HG03575 (cell line): ENCODE results near the gene MARCKS.

Source experiments
- ATAC-seq: cut with Tn5 transposase; IDR thresholded peaks from one replicate; pipeline ENCODE4 v1.9.1; 2021; ENCODE audit not compliant: unreplicated experiment, insufficient number of reproducible peaks, low FRiP score; ENCODE audit errors: extremely low read depth

Gene MARCKS

GRCh38 chr6:113847447-113847846 is 9.7 kb upstream of the MARCKS start:
- no peak for ATAC-seq

- ATAC-seq: no peak
Measured at GRCh38 chr6:113848280-113848679, 8.9 kb upstream of the MARCKS start.

DNA sequence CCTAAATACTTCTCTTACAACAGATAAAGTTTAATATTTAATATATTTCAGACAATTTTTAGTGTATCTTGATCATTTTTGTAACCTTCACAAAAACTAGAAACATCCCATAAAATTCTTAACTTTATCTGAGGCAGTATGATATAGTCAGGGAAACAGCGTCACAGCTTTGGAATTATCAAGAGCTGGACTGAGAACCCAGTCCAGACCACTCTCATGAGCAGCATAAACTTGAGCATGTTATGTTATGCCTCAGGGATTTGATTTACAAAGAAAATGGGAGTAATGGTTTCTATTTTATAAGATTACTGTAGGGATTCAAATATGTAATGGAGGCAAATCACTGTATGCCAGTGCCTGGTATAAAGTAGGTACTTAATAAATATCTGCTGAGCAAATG is 8.3 kb upstream of the MARCKS start:
- ATAC-seq: no peak

DNA sequence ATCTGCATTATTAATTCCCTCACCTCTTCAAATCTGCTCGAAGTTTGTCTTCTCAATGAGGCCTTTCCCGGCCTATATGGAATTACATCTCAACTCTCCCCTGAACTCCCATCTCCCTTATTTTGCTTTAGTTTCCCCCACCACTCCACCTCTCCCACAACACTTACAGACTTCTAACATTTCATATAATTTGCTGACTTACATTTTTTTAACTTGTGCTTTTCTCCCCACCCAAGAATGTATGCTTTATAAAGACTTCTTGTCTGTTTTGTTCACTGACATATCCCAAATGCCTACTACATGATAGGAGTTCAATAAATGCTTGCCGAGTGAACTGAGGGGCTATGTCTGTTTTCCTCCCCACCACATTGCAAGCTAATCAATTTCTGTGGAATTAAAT is 3.9 kb upstream of the MARCKS start:
- no peak for ATAC-seq

GRCh38 chr6:113854531-113855499 is 2.3 kb upstream of the MARCKS start:
- no peak for ATAC-seq

DNA sequence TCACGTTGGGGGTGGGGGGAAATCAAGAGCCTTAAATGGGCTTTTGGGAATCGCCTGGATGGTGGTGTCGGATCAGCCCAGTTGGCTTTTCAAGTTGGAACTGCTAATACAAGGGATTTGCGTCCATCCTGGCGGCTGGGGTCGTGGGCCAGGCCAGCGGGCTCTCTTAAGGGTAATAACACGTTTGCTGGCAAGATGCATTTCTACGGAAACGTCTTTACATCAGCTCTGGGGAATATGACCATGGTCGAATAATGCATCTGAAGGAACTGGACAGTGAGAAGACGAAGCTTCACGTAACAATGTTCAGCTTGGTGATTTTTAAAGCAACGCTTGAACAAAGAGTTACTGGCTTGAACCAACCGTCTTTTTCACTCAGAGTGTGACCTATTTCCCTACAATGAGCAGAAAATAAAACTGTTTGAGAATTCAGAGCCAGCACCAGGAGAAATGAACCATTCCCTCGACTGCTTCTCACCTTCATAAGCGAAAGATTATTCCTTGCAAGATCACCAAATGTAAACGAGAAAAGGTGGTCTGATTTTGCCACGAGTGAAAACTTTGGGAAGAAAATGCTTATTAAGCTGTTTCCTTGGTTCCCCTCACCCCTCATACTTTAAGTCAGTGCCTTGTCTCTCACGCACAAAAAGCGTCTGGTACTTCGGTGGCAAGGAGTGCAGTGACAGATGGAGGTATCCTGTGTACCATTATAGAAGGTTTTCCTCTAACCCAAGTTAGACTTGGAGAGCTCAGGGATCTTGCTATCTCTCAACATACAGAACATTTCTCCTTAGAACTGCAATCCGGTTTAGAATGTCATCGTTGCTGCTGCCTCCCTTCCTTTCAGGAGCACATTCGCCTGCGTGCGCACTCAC is 1.4 kb upstream of the MARCKS start:
- no peak for ATAC-seq

GRCh38 chr6:113856375-113856624 is 845 bp upstream of the MARCKS start:
- no peak for ATAC-seq

GRCh38 chr6:113857556-113858479 is 673 bp downstream of the MARCKS start:
- ATAC-seq: no peak

GRCh38 chr6:113858480-113859348 is 1.6 kb downstream of the MARCKS start:
- peak; percentile 64 for ATAC-seq

DNA sequence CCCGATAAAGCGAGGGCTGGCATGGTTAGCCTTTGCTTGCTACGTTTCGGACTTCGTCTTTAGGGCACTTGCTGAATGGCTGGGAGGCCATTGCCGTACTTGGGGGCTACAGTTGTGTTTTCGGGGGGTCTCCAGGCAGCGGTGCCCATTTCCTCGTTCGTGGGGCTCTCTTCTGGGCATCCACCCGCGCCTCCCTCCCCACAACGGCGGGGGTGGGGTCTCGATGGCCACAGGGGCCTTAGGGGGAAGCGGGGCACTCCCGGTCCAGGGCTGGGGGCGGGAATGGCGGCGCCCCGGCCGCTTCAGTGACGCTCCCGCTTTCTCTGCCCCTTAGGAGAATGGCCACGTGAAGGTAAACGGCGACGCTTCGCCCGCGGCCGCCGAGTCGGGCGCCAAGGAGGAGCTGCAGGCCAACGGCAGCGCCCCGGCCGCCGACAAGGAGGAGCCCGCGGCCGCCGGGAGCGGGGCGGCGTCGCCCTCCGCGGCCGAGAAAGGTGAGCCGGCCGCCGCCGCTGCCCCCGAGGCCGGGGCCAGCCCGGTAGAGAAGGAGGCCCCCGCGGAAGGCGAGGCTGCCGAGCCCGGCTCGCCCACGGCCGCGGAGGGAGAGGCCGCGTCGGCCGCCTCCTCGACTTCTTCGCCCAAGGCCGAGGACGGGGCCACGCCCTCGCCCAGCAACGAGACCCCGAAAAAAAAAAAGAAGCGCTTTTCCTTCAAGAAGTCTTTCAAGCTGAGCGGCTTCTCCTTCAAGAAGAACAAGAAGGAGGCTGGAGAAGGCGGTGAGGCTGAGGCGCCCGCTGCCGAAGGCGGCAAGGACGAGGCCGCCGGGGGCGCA is 2.4 kb downstream of the MARCKS start:
- no peak for ATAC-seq

GRCh38 chr6:113860181-113860955 is 3.2 kb downstream of the MARCKS start:
- ATAC-seq: no peak

GRCh38 chr6:113862112-113862511 is 5.0 kb downstream of the MARCKS start:
- no peak for ATAC-seq

GRCh38 chr6:113870917-113871316 is 13.8 kb downstream of the MARCKS start:
- no peak for ATAC-seq

GRCh38 chr6:113871975-113872374 is 14.8 kb downstream of the MARCKS start:
- no peak for ATAC-seq

- peak; percentile 90 for ATAC-seq
Measured at GRCh38 chr6:113873043-113873667, 16.0 kb downstream of the MARCKS start.

DNA sequence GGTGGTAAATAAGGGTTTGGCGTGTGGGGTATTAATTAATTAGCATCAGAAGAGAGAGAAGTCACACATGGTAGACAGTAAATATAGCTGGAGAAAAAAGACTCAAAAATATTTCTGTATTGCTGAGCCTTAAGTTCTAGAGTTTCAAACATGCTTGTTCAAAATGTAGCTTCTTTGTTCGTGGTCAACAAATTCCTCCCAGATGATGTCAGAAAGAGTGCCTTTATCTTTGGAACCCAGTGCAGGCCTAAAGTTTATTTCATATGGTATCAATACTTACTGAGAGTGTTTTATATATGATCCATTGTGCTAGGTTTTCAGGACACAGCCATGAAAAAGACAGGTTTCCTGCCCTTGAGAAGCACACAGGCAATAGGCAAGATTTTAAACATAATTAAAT is 18.3 kb downstream of the MARCKS start:
- ATAC-seq: no peak
